ENCODE measurements around the gene DNAJC13.

- TF ChIP-seq, protein P1, sequence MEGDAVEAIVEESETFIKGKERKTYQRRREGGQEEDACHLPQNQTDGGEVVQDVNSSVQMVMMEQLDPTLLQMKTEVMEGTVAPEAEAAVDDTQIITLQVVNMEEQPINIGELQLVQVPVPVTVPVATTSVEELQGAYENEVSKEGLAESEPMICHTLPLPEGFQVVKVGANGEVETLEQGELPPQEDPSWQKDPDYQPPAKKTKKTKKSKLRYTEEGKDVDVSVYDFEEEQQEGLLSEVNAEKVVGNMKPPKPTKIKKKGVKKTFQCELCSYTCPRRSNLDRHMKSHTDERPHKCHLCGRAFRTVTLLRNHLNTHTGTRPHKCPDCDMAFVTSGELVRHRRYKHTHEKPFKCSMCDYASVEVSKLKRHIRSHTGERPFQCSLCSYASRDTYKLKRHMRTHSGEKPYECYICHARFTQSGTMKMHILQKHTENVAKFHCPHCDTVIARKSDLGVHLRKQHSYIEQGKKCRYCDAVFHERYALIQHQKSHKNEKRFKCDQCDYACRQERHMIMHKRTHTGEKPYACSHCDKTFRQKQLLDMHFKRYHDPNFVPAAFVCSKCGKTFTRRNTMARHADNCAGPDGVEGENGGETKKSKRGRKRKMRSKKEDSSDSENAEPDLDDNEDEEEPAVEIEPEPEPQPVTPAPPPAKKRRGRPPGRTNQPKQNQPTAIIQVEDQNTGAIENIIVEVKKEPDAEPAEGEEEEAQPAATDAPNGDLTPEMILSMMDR (IDR thresholded peaks at IDR 0.05; ENCODE audit: low read length): no peak
- no peak for TF ChIP-seq EZH2 (IDR thresholded peaks at IDR 0.05; ENCODE audit: borderline replicate concordance, low read length)
Measured at GRCh38 chr3:132416807-132417694, at the start of gene DNAJC13.
